SK-N-SH treated with all-trans-retinoic acid at 6 μM for 48 hours (cell line): ENCODE results near the gene SPTY2D1.
"Not testable (repeated sequence)": the region's sequence is repeated elsewhere in the genome, so short reads cannot be mapped to it uniquely, and the experiment has no call there.

Experiments
- ATAC-seq: fragments of 200-7000 bp; cut with Tn5 transposase; 3 replicates; pipeline ENCODE4 v1.9.1; 2020; ENCODE audit warnings: mild to moderate bottlenecking, moderate library complexity
- ARNTL ChIP-seq: fragments of 450-650 bp; formaldehyde crosslinking; IDR thresholded peaks from 2 replicates; pipeline ENCODE4 v1.5.0; 2020; ENCODE audit warnings: low read depth, mild to moderate bottlenecking, moderate library complexity, borderline replicate concordance
- BACH2 ChIP-seq: fragments of 250-450 bp; sonication (Bioruptor Pico); IDR thresholded peaks from 2 replicates; pipeline ENCODE4 v1.9.0; 2021; ENCODE audit warnings: mild to moderate bottlenecking, borderline replicate concordance
- CSDC2 ChIP-seq: fragments of 250-450 bp; sonication (Bioruptor Pico); IDR thresholded peaks from 2 replicates; pipeline ENCODE4 v1.5.0; 2020; ENCODE audit warnings: mild to moderate bottlenecking, moderate library complexity
- ESRRG ChIP-seq: fragments of 250-450 bp; sonication (Bioruptor Pico); IDR thresholded peaks from 2 replicates; pipeline ENCODE4 v1.6.1; 2021; ENCODE audit warnings: mild to moderate bottlenecking
- GLIS3 ChIP-seq: fragments of 250-450 bp; sonication (Bioruptor Pico); IDR thresholded peaks from 2 replicates; pipeline ENCODE4 v1.5.0; 2020; ENCODE audit warnings: mild to moderate bottlenecking, moderate library complexity
- ISL1 ChIP-seq: fragments of 250-450 bp; sonication (Bioruptor Pico); IDR thresholded peaks from 2 replicates; pipeline ENCODE4 v2.1.2; 2022; ENCODE audit warnings: mild to moderate bottlenecking, moderate library complexity
- OSR1 ChIP-seq: fragments of 250-450 bp; sonication (Bioruptor Pico); IDR thresholded peaks from 2 replicates; pipeline ENCODE4 v1.8.0; 2022; ENCODE audit warnings: moderate library complexity, mild to moderate bottlenecking, inconsistent platforms
- PPARA ChIP-seq: fragments of 250-450 bp; sonication (Bioruptor Pico); IDR thresholded peaks from 2 replicates; pipeline ENCODE4 v1.5.0; 2020; ENCODE audit warnings: mild to moderate bottlenecking, borderline replicate concordance
- SNAI2 ChIP-seq: fragments of 250-450 bp; sonication (Bioruptor Pico); IDR thresholded peaks from 2 replicates; pipeline ENCODE4 v1.5.0; 2020; ENCODE audit warnings: mild to moderate bottlenecking, moderate library complexity
- TCF4 ChIP-seq: fragments of 250-450 bp; sonication (Bioruptor Pico); IDR thresholded peaks from 2 replicates; pipeline ENCODE4 v1.8.0; 2021; ENCODE audit warnings: mild to moderate bottlenecking, moderate library complexity, borderline replicate concordance
- ZFP3 ChIP-seq: fragments of 250-450 bp; sonication (Bioruptor Pico); IDR thresholded peaks from 2 replicates; pipeline ENCODE4 v1.5.0; 2020; ENCODE audit warnings: mild to moderate bottlenecking, moderate library complexity
- ZFP30 ChIP-seq: fragments of 450-650 bp; formaldehyde crosslinking; IDR thresholded peaks from 2 replicates; pipeline ENCODE4 v1.5.0; 2022; ENCODE audit warnings: mild to moderate bottlenecking, moderate library complexity
- ZNF565 ChIP-seq: fragments of 450-650 bp; formaldehyde crosslinking; conservative IDR thresholded peaks from 2 replicates; pipeline ENCODE4 v1.5.0; 2020; ENCODE audit warnings: low read depth, mild to moderate bottlenecking, moderate library complexity
- ZNF8 ChIP-seq: fragments of 450-650 bp; formaldehyde crosslinking; IDR thresholded peaks from 2 replicates; pipeline ENCODE4 v1.5.0; 2020; ENCODE audit warnings: mild to moderate bottlenecking, moderate library complexity
- TF ChIP-seq, protein P1 (sequence below): fragments of 250-450 bp; sonication (Bioruptor Pico); IDR thresholded peaks from 2 replicates; pipeline ENCODE4 v1.8.0; 2021; ENCODE audit warnings: low read depth, mild to moderate bottlenecking, moderate library complexity, borderline replicate concordance
- TF ChIP-seq, protein P2 (sequence below): fragments of 250-450 bp; sonication (Bioruptor Pico); IDR thresholded peaks from 2 replicates; pipeline ENCODE4 v1.8.0; 2020; ENCODE audit warnings: mild to moderate bottlenecking, moderate library complexity, borderline replicate concordance
- TF ChIP-seq, protein P3 (sequence below): fragments of 250-450 bp; sonication (Bioruptor Pico); IDR thresholded peaks from 2 replicates; pipeline ENCODE4 v1.5.1; 2021; ENCODE audit warnings: mild to moderate bottlenecking, moderate library complexity
- TF ChIP-seq, protein P4 (sequence below): fragments of 250-450 bp; sonication (Bioruptor Pico); IDR thresholded peaks from 2 replicates; pipeline ENCODE4 v1.5.1; 2020; ENCODE audit warnings: low read depth, mild to moderate bottlenecking, moderate library complexity

SPTY2D1 gene, protein sequence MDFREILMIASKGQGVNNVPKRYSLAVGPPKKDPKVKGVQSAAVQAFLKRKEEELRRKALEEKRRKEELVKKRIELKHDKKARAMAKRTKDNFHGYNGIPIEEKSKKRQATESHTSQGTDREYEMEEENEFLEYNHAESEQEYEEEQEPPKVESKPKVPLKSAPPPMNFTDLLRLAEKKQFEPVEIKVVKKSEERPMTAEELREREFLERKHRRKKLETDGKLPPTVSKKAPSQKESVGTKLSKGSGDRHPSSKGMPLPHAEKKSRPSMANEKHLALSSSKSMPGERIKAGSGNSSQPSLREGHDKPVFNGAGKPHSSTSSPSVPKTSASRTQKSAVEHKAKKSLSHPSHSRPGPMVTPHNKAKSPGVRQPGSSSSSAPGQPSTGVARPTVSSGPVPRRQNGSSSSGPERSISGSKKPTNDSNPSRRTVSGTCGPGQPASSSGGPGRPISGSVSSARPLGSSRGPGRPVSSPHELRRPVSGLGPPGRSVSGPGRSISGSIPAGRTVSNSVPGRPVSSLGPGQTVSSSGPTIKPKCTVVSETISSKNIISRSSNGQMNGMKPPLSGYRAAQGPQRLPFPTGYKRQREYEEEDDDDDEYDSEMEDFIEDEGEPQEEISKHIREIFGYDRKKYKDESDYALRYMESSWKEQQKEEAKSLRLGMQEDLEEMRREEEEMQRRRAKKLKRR

DNA sequence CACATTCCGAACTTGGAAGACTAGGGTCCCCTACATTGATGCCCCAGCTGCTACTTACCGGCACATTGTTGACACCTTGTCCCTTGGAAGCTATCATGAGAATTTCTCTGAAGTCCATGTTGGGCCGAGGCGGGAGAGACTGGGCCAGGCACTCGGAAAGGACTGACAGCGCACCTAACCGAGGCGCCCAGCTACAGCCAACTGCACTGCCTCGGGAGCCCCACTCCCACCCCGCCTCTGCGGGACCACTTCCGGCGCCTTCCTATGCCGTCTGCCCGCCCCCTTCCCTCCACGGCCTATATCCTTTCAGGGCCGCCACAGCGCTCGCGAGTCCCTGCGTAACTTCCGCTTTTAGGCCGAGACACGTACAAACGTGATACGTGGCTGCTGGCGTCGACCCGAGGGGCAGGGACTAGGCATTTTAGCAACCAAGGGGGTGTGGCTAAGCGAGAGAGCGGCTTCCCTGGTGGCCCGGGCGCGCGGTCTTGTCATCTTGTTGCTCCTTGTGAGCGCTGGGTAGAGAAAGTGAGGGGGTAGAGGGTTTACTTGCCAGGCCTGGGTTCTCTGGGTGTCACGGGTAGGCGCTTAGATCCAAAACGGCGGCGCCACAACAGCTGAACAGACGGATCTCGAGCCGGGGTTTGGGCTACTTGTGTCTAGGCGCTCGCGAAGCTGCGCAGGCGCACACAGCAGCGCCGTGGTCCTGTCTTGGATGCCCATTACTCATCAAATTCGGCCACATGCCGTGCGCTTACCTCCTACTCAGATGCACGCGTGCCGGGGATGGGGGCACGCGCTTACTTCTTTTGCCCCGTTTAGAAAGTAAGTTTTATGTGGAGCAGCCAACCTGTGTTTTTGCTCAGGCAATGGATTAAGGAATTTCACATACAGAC lies at the start of gene SPTY2D1:
Gene SPTY2D1 (minus strand): TSS at position 203 of the 893 bp plus-strand sequence. CDS start 85 bp downstream, at position 118.
- peak; percentile 97 for ATAC-seq
- no peak for TF ChIP-seq ZFP30 (CRISPR knock-in tag)
- 0 out of 2 replicates have a peak, but pooled peaks have one; percentile 39 for TF ChIP-seq PPARA (CRISPR knock-in tag)
- TF ChIP-seq, protein P1, sequence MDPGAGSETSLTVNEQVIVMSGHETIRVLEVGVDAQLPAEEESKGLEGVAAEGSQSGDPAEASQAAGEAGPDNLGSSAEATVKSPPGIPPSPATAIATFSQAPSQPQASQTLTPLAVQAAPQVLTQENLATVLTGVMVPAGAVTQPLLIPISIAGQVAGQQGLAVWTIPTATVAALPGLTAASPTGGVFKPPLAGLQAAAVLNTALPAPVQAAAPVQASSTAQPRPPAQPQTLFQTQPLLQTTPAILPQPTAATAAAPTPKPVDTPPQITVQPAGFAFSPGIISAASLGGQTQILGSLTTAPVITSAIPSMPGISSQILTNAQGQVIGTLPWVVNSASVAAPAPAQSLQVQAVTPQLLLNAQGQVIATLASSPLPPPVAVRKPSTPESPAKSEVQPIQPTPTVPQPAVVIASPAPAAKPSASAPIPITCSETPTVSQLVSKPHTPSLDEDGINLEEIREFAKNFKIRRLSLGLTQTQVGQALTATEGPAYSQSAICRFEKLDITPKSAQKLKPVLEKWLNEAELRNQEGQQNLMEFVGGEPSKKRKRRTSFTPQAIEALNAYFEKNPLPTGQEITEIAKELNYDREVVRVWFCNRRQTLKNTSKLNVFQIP (CRISPR knock-in tag): no peak
- no peak for TF ChIP-seq ZFP3
- no peak for TF ChIP-seq ZNF565
- 0 out of 2 replicates have a peak, but pooled peaks have one; percentile 35 for TF ChIP-seq BACH2 (CRISPR knock-in tag)

DNA sequence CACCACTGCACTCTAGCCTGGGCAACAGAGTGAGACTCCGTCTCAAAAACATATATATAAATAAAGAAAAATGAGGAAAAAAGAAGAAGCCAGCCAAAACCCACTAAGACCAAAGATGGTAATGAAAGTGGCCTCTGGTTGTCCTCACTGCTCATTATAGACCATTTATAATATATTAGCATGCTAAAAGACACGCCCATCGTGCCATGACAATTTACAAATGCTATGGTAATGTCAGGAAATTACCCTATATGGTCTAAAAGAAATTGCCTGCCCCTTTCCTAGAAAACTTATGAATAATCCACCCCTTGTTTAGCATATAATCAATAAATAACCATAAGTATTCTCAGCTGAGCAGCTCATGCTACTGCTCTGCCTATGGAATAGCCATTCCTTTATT lies 48.3 kb upstream of the SPTY2D1 start:
- no peak for TF ChIP-seq BACH2 (CRISPR knock-in tag)
- ATAC-seq: no peak

DNA sequence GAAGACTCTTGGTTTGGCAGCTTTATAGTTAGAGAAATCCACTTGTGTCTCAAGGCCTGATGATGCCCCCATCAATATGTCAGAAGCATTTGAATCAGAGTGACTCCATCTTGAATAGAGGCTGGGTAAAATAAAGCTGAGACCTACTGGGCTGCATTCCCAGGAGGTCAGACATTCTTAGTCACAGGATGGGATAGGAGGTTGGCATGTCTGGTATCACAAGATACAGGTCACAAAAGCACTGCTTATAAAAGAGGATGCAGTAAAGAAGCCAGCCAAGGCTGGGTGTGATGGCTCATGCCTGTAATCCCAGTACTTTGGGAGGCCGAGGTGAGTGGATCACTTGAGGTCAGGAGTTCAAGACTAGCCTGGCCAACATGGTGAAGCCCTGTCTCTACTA lies 47.8 kb upstream of the SPTY2D1 start:
- ATAC-seq: not testable (repeated sequence)

DNA sequence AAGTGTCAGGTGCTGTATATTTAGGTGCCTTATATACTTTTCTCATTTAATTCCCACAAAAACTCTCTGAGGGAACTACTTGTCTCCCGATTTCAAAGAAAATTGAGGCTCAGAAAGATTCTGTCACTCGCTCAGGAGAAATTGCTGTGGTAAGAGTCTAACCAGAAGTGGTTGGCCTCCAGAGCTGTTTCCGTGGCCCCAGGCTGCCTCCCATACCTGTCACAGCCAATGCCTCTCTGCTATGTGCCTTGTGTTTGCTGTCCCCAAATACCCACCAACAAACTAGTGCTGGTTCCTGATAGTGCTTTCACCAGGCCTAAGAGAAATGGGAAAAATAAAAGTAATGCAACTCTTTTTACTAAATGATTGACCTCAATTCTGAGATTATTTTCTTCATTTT lies 43.4 kb upstream of the SPTY2D1 start:
- TF ChIP-seq GLIS3 (CRISPR knock-in tag): no peak
- TF ChIP-seq TCF4 (CRISPR knock-in tag): no peak
- no peak for TF ChIP-seq CSDC2 (CRISPR knock-in tag)
- TF ChIP-seq OSR1: no peak

DNA sequence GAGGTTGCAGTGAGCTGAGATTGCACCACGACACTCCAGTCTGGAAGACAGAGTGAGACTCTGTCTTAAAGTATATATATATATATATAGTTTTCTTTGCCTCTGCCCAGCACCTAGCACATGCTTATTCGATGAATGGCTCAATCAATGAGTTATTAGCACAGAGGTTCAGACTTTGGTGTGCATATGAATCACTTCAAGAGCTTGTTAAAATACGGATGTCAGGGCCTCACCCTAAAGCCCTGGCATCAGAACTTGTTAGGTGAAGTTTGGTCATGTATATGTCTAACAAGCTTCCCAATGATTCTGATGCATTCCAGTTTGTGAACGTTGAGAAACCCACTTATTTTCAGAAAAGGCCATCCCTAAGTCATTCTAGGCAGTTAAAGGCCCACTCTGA lies 42.7 kb upstream of the SPTY2D1 start:
- no peak for ATAC-seq
- TF ChIP-seq ESRRG (CRISPR knock-in tag) (no peak), ZFP30 (CRISPR knock-in tag) (no peak), ARNTL (CRISPR knock-in tag) (no peak), BACH2 (CRISPR knock-in tag) (no peak), SNAI2 (CRISPR knock-in tag) (no peak)
- TF ChIP-seq, protein P2, sequence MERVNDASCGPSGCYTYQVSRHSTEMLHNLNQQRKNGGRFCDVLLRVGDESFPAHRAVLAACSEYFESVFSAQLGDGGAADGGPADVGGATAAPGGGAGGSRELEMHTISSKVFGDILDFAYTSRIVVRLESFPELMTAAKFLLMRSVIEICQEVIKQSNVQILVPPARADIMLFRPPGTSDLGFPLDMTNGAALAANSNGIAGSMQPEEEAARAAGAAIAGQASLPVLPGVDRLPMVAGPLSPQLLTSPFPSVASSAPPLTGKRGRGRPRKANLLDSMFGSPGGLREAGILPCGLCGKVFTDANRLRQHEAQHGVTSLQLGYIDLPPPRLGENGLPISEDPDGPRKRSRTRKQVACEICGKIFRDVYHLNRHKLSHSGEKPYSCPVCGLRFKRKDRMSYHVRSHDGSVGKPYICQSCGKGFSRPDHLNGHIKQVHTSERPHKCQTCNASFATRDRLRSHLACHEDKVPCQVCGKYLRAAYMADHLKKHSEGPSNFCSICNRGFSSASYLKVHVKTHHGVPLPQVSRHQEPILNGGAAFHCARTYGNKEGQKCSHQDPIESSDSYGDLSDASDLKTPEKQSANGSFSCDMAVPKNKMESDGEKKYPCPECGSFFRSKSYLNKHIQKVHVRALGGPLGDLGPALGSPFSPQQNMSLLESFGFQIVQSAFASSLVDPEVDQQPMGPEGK (CRISPR knock-in tag): no peak
- TF ChIP-seq, protein P3, sequence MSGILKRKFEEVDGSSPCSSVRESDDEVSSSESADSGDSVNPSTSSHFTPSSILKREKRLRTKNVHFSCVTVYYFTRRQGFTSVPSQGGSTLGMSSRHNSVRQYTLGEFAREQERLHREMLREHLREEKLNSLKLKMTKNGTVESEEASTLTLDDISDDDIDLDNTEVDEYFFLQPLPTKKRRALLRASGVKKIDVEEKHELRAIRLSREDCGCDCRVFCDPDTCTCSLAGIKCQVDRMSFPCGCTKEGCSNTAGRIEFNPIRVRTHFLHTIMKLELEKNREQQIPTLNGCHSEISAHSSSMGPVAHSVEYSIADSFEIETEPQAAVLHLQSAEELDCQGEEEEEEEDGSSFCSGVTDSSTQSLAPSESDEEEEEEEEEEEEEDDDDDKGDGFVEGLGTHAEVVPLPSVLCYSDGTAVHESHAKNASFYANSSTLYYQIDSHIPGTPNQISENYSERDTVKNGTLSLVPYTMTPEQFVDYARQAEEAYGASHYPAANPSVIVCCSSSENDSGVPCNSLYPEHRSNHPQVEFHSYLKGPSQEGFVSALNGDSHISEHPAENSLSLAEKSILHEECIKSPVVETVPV (CRISPR knock-in tag): no peak

More for the DNA sequence above, 43.4 kb upstream of the SPTY2D1 start:
- ATAC-seq: no peak

DNA sequence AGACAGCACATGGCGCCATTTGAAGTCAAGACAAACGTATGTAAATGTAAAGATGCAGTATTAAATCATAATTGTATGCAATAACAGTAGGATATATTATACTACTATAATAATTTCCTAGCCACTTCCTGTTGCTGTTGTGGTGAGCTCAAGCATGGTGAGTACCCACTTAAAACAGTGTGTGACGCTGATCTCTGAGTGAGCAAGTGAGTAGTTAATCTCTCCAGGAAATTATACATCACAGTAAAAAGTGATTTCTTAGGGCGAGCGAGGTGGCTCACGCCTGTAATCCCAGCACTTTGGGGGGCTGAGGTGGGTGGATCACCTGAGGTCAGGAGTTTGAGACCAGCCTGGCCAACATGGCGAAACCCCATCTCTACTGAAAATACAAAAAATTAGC lies 38.1 kb upstream of the SPTY2D1 start:
- ATAC-seq: not testable (repeated sequence)

DNA sequence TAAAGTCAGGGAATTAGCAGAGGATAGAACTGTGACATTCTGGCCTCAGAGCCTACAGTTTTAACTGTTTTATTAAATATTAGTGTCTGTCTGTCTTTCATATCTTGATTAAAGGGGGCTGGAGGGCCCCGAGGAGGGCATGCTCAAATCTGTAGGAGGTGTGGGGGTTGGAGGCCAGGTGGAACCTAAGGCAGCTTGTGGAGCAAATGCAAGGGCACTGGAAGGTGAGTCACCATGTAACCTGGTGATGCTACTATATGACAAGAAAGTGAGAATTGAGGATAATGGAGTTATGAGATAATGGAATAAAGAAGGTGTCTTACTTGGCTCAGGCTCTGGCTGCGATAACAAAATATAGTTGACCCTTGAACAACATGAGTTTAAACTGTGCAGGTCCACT lies 37.1 kb upstream of the SPTY2D1 start:
- no peak for ATAC-seq
- TF ChIP-seq ISL1 (CRISPR knock-in tag) (no peak), ZNF8 (CRISPR knock-in tag) (no peak), PPARA (CRISPR knock-in tag) (no peak), TCF4 (CRISPR knock-in tag) (no peak)
- TF ChIP-seq, protein P1 (CRISPR knock-in tag): no peak
- TF ChIP-seq, protein P2 (CRISPR knock-in tag): no peak
- TF ChIP-seq, protein P4, sequence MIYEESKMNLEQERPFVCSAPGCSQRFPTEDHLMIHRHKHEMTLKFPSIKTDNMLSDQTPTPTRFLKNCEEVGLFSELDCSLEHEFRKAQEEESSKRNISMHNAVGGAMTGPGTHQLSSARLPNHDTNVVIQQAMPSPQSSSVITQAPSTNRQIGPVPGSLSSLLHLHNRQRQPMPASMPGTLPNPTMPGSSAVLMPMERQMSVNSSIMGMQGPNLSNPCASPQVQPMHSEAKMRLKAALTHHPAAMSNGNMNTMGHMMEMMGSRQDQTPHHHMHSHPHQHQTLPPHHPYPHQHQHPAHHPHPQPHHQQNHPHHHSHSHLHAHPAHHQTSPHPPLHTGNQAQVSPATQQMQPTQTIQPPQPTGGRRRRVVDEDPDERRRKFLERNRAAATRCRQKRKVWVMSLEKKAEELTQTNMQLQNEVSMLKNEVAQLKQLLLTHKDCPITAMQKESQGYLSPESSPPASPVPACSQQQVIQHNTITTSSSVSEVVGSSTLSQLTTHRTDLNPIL: no peak
